GM18858 (cell line): ENCODE data around the gene TMEM240.
"Not testable (repeated sequence)": the region's sequence is repeated elsewhere in the genome, so short reads cannot be mapped to it uniquely, and the experiment has no call there.

Source experiments
- ATAC-seq: cut with Tn5 transposase; IDR thresholded peaks from one replicate; pipeline ENCODE4 v1.9.1; 2021; ENCODE audit not compliant: unreplicated experiment

The TMEM240 gene

DNA sequence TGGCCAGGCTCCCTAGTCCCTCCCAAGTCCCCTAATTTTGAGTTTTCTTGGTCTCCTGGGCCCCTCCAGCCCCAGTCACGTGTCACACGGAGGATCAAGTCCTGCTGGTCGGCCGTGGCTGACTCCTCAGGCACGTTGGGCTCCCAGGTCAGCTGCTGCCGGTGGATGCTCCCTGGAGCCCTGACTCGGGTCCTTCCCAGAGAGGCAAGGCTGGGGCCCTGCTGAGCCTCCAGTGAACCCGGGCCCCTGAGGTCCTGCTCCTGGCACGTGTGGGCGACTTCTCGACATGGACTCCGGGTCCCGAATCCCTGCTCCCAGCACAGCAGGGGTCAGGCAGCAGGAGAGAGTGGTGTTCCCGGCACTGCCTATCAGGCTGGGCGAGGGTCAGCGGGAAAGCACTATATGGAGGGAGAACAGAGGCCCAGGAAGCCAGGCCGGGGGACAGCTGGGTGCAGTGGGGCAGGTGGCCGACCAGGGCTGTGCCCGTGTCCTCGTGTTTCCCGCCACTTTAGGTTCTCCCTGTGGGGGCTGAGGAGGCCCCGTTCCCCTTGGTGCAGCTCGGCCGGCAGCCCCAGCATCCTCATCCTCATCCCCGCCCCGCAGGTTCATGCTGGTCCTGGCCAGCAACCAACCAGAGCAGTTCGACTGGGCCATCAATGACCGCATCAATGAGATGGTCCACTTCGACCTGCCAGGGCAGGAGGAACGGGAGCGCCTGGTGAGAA lies 13.2 kb downstream of the TMEM240 start:
- ATAC-seq, result no peak

DNA sequence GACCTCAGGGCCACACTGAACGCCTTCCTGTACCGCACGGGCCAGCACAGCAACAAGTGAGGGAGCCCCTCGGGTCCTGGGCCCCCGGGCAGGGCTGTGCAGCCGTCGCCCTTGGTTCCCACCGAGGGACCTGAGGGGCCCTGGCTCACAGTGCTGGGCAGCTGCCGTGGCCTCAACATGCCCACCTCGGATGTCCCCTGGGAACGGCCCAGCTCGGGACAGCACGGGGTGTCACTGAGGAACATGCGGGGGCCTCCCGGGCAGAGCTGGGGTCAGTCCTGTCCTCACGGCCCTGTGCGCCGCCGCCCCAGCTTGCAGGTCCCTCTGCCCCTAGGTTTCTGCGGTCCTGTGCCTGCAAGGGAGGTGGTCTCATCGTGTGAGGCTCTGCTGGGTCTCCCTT lies 13.9 kb downstream of the TMEM240 start:
- ATAC-seq, result not testable (repeated sequence)

DNA sequence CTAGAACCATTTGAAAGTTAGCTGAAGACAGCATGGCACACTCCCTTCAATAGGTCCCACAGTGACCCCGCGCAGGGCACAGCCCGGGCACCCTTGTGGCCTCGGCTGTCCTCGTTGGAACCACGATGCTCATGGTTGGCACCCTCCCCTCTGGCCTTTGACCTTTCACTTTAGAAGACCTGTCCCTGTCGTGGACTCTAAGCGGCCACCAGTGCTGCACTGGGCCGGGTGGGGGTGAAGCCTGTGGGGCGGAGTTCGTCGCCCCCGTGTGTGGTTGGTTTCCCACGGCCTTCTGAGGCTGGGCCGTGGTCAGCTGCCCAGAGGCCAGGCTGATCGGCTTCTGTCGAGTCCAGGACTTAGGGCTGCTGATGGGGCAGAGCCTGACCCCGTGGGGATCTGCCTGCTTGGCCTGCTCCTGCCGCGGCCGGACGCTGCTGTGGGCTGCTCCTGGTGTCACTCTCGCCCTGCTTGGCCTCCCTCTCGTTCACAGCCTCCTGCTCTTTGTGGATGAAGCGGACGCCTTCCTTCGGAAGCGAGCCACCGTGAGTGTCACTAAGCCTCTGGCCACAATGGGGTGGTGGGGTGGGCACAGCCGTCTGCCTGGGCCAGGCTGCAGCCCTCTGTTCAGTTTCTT lies 15.6 kb downstream of the TMEM240 start:
- not testable (repeated sequence) for ATAC-seq

DNA sequence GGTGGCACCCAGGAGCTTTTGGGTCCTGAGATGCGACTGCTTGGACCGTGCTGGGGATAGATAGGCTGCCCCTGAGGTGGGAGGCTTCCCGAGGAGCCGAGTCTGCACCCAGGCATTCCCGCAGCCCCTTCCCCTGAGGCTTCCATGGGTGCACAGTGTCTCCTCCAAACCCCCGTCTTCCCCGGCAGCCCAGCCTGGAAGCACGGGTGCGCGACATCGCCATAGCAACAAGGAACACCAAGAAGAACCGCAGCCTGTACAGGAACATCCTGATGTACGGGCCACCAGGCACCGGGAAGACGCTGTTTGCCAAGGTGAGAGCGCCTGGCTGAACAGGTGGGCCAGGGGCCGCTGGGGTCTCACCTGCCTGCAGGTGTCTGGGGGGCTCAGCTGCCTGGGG lies 16.8 kb downstream of the TMEM240 start:
- not testable (repeated sequence) for ATAC-seq

DNA sequence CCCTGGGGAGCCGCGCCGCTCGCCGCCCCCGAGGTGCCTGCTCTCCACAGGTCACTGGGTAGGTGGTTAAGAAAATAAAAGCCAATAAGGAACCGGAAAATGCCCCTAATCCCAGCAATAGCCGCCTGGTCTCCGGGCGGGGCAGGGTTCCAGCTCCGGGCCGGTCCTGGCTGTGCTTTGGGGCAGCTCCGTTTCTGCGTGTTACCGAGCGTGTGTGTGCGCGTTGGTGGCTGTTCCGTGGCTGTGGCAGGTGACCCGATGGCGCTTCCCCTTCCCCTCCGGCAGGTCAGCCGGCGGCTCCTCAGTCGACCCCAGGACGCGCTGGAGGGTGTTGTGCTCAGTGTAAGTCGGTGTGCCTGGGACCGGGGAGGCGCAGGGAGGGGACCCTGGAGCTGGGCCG lies 17.2 kb downstream of the TMEM240 start:
- ATAC-seq, result not testable (repeated sequence)

DNA sequence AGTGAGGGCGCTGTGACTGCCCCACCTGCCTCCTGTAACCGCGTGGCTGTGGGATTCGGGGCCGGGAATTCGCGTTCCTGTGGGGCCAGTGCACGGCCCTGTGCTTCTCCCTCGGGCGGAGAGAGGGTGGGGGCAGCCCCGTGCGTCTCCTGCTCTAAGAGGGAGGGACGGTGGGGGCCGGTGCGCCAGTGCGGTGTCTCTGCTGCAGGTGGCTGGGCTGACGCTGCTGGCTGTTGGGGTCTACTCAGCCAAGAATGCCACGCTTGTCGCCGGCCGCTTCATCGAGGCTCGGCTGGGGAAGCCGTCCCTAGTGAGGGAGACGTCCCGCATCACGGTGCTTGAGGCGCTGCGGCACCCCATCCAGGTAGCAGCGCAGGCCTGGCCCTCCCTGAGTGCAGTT lies 17.9 kb downstream of the TMEM240 start:
- not testable (repeated sequence) for ATAC-seq

DNA sequence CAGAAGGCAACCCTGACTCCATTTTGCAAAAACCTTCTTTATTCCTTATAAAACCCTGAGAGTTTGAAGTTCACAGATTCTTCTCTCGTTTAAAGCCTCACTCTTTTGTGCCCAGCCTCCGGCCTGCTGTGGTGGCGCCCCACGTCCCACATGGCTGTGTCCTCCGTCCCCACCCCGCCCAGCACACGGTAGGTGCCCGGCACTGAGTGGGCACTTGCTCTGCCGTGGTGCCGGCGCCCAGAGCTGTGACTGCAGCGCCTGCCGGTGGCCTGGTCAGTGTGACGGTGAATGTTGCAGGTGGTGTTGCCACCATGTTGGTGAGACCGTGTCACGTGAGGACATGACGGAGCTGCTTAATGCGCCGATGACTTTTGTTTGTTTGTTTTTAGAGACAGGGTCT lies 19.1 kb downstream of the TMEM240 start:
- no peak for ATAC-seq

DNA sequence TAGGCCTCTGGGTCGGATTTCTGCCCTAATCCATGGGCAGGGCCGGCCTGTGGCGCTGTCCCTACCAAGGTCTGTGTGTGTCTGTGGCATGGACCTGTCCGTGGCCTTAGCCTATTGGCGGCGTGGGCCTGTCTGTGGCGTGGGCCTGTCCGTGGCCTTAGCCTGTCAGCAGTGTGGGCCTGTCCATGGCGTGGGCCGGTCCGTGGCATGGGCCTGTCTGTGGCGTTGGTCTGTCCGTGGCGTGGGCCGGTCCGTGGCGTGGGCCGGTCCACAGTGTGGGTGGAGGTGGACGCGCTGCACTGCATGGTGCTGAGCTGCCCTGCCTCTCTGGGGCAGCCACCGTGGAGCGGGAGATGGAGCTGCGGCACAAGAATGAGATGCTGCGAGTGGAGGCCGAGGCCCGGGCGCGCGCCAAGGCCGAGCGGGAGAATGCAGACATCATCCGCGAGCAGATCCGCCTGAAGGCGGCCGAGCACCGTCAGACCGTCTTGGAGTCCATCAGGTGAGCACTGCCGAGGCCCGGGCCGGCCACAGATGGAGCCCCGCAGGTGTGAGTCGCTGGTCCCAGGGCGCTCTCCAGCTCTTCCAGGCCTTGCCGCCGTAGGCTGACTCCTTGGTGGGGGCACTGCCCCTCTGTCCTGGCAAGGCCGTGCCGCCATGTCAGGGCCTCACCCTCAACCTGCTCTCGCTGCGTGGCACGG lies 20.5 kb downstream of the TMEM240 start:
- ATAC-seq, result not testable (repeated sequence)

DNA sequence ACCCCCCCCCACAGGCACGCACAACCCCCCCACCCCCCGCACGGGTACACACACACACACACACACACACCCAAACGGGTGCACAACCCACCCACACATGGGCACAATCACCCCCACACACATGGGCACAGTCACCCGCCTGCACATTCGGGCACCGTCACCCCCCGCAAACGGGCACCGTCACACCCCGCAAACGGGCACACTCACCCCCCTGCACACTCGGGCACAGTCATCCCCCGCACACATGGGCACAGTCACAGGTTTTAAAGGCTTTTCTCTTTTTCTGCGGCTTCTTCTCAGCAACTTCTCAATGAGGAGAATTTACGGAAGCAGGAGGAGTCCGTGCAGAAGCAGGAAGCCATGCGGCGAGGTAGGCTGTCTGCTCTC lies 21.8 kb downstream of the TMEM240 start:
- ATAC-seq, result not testable (repeated sequence)

DNA sequence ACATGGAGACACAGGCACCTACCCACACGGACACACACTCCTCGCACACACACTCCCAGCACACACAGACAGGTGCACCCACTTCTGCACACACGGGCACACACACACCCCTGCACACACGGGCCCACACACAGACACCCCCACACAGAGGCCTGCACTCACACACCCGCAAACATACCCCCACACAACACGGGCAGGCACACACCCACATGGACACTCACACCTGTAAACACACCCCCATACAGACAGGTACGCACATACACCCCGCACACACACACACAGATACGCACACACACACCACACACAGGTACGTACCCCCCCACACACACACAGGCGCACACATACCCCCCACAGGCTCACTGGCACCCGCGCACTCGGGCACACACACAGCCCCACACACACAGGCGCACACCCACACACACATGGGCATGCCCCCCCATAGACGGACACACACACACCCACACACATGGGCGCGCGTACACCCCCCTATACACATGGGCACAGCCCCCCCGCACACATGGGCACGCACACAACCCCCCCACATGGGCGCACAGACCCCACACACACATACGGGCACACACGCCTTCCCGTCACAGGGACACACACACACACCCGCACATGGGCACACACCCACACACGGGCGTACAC lies 22.3 kb downstream of the TMEM240 start:
- no peak for ATAC-seq

DNA sequence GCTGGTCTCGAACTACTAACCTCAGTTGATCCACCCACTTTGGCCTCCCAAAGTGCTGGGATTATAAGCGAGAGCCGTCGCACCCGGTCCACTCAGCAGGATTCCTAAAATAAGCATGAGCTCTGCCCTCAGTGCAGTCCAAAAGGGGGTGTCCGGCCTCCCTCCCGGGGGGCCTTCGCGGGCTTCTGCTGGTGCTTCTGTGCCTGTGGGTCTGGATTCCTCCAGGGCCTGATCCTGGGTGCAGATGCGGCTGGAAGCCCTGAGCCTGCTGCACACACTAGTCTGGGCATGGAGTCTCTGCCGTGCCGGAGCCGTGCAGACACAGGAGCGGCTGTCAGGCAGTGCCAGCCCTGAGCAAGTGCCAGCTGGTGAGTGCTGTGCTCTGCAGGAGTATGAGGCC lies 23.5 kb downstream of the TMEM240 start:
- ATAC-seq, result not testable (repeated sequence)

DNA sequence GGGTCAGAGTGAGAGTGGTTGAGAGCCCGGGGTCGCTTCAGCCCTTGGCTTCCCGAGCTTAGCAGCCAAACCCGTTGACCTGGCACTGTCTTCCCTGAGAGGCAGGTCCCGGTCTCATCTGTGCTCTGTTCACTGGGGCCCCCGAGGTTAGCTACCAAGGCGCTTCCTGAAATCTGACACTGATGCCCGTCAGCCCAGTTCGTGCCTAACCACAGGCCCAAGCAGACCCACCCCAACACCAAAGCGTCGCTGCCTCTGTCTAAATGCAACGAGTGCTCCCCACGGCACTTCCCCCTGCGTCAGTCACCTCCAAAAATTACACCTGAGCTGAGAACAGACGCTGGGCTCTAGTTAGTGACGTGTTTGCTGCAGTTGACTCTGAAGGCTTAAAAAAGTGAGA lies 26.0 kb downstream of the TMEM240 start:
- not testable (repeated sequence) for ATAC-seq

DNA sequence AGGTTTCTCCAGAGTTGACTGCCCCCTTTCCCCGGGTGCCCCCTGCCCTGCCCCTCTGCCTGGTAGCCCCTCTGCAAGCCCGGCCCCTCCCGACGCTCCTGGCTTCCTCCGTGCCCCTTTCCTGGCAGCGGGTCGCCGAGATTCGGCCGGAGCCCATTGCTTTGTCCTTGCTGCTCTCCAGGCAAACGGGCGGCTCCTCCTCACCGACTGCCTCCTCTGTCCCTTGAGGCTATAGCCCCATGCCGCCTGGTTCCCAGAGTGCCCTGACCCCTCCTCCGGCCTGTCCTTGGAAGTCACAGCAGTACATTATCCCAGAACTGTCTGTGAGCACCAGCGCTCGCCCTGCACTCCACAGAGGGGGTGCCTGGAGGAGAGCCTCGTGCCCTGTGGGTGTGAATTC lies 26.7 kb downstream of the TMEM240 start:
- ATAC-seq, result not testable (repeated sequence)

DNA sequence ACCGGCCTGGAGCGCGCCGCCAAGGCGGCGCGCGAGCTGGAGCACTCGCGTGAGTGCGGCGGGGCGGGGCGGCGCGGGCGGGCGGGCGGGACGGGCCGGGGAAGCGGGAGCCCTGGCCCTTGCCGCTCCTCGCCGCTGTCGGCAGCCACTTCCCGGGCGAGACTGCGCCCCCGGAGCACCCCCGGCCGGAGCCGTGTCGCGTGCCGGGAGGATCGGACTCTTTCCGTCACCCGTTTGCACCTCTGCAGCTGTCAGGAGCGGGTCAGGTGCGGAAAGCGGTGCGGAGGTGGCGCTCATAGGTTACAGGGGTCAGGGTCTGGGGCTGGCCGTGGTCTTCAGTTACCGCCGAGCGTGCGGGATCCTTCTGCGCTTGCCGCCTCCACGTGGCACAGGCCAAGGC lies 28.0 kb downstream of the TMEM240 start:
- peak; percentile 12 for ATAC-seq

DNA sequence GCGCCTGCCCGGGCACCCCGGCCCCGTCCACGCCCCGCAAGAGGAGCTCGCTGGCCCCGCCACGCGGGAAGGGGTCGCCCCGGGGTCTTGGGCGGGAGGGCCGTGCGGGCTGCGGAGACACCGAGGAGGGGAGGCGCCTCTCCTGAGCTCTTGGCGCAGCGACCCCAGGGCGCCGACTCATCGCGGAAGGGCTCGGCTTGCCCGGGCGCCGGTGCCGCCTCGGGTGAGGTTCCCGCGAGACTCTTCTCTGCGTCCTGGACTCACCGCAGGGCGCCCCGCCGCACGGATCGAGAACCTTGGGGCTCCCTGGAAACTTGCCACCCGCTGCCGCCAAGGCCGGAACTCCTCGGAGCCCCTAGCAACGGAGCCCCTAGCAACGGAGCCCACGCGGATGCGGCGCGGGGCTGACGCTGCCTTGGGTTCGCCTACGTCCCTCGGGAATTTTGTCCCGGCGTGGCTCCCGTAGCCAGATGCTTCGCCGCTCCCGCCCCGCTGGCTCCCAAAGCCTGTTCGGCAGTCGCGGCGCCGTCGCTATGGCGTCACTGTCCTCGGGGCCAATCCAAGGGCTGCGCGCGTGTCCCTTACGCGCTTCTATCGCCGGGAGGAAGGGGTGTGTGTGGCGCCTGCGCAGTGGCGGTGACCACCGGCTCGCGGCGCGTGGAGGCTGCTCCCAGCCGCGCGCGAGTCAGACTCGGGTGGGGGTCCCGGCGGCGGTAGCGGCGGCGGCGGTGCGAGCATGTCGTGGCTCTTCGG lies 28.7 kb downstream of the TMEM240 start, which contains the start of gene ATAD3A:
Gene ATAD3A (plus strand): TSS at position 630 of the 753 bp plus-strand sequence. CDS start 107 bp downstream, at position 737.
- ATAC-seq, result peak; percentile 76

DNA sequence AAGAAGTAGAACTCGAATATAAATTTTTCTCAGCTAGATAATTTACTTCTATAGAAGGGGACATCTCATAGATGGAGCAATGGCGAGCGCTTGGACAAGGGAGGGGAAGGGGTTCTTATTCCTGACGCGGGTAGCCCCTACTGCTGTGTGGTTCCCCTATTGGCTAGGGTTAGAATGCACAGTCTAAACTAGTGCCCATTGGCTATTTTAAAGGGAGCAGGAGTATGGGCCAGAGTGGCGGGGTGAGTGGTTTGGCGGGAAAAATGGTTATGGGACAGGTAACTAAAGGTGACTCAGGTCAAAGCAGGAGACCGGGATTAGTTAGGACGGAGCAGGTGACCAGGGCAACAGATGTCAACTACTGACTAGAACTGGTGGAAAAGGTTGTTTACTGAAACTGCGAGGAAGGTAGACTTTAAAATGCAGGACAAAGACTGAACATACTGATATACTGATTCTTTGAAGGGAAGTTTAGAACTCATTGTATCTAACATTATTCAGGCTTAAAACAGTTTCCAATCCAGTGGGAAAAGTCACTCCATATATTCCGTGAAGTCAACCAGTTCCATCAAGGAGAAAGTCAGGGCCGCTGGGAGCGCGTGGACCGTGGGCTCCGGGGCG lies 29.4 kb downstream of the TMEM240 start:
- ATAC-seq, result no peak

DNA sequence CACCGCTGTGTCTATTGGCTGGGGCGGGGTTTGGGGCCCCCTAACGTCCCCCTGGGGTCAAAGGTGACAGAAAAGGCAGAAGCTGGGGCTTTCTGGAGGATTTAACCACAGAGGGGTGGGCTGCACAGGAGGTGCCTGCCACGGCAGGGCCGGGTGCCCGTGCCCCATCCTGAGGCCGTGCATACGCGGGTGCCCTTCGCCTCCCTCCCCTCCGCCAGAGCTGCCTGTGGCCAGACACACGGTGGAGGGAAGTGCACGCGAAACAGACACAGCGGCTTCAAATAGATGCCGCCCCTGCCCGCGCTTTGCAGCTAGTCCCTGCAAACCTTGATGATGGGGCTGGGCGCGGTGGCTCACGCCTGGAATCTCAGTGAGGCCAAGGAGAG lies 31.0 kb downstream of the TMEM240 start:
- ATAC-seq, result not testable (repeated sequence)

DNA sequence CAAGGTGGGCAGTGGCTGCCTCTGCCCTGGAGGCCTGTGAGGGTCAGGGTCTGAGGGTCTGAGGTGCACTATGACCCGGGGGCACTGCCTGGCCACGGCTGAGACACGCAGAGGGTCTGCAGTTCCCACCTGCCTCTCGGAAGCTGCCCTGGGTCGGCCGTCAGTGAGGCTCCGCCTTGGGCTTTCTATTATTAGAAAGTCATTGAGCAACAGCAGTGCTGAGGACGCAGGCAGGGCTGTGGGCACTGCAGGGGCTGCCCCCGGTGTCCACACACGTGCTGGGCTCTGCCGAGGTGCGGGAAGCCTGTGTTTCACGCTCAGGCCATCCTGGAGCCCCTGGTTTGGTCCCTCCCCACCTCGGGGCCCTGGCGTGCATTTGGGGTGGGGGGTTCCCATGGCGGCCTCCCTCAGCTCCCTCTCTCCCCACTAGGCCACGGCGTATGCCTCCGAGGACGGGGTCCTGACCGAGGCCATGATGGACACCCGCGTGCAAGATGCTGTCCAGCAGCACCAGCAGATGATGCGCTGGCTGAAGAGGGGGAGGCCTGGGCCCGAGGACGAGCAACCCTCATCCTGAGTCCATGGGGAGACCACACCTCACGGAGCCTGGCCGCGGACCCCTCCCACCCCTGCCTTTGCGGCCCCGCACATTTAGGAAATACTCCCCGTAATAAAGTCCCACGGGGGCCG lies 31.5 kb downstream of the TMEM240 start:
- ATAC-seq, result not testable (repeated sequence)

DNA sequence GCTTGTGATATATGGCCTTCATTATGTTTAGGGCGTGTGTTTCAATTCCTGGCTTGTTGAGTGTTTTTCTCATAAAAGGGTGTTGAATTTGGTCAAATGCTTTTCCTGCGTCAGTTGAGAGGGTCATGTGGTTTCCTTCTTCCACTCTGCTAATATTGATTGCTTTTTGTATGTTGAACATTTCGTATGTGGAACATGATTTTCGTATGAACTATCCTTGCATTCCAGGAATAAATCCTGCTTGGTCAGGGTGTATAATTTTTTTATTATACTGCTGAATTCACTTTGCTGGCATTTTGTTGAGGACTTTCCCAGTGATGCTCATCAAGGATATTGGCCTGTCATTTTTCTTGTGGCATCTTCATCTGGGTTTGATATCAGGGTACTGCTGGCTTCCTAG lies 33.1 kb downstream of the TMEM240 start:
- ATAC-seq, result no peak

DNA sequence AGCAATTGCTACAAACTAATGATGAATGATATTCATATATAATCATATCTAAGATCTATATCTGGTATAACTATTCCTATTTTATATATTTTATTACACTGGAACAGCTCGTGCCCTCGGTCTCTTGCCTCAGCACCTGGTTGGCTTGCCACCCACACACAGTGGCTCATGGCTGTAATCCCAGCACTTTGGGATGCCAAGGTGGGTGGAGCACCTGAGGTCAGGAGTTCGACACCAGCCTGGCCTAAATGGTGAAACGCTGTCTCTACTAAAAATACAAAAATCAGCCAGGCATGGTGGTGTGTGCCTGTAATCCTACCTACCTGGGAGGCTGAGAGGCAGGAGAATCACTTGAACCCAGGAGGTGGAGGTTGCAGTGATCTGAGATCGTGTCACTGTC lies 34.6 kb downstream of the TMEM240 start:
- ATAC-seq, result not testable (repeated sequence)
